Neural cell (in vitro differentiated cells): ENCODE measurements around the gene KCTD12. TPM values are rescaled to one million over a fixed set of nuclear protein-coding genes. Genes with fewer than 3 reads are reported as not detected.
A peak's percentile ranks its signal among the peaks of the same experiment; 100 is the strongest.
"Not testable (repeated sequence)": the region's sequence is repeated elsewhere in the genome, so short reads cannot be mapped to it uniquely, and the experiment has no call there.

Experiments used
- H2AFZ ChIP-seq: fragments of 200-600, 300-800 bp; sonication (generic), shearing (Covaris generic); 2 replicates; pipeline ENCODE4 v1.6.0; 2014; ENCODE audit warnings: low read depth, mild to moderate bottlenecking, antibody characterized with exemption, low read length, moderate library complexity
- H3F3A ChIP-seq: fragments of 200-600 bp; shearing (Covaris generic); 2 replicates; pipeline ENCODE4 v1.6.1; 2016; ENCODE audit warnings: mild to moderate bottlenecking, moderate library complexity, mixed read lengths, antibody characterized with exemption, low read length; ENCODE audit not compliant: insufficient read depth, poor library complexity, severe bottlenecking
- H3K27ac ChIP-seq: fragments of 200-600, 300-800 bp; sonication (generic), shearing (Covaris generic); 2 replicates; pipeline ENCODE4 v1.5.1; 2014; ENCODE audit warnings: mild to moderate bottlenecking, low read length, moderate library complexity
- H3K27me3 ChIP-seq: fragments of 300-800, 200-600 bp; sonication (generic), shearing (Covaris generic); 2 replicates; pipeline ENCODE4 v1.6.0; 2014; ENCODE audit warnings: mild to moderate bottlenecking, low read depth, low read length, moderate library complexity; ENCODE audit not compliant: insufficient read depth
- H3K36me3 ChIP-seq: fragments of 300-800, 200-600 bp; sonication (generic), shearing (Covaris generic); 2 replicates; pipeline ENCODE4 v1.5.1; 2014; ENCODE audit warnings: mild to moderate bottlenecking, antibody characterized with exemption, low read length, moderate library complexity; ENCODE audit not compliant: insufficient read depth
- H3K4me2 ChIP-seq: fragments of 300-800, 200-600 bp; sonication (generic), shearing (Covaris generic); 2 replicates; pipeline ENCODE4 v1.6.0; 2014; ENCODE audit warnings: mild to moderate bottlenecking, low read length
- H3K4me3 ChIP-seq: fragments of 300-800, 200-600 bp; sonication (generic), shearing (Covaris generic); 2 replicates; pipeline ENCODE4 v1.5.1; 2014; ENCODE audit warnings: mild to moderate bottlenecking, low read length, moderate library complexity
- H3K79me2 ChIP-seq: fragments of 200-600 bp; shearing (Covaris generic); replicated peaks from 2 replicates; pipeline ENCODE4 v1.6.0; 2014; ENCODE audit warnings: mild to moderate bottlenecking, low read length, moderate library complexity; ENCODE audit not compliant: insufficient read depth
- H3K9ac ChIP-seq: fragments of 300-800, 200-600 bp; sonication (generic), shearing (Covaris generic); 2 replicates; pipeline ENCODE4 v1.6.1; 2016; ENCODE audit warnings: mild to moderate bottlenecking, low read length, mixed read lengths
- H3K9me2 ChIP-seq: fragments of 200-600 bp; shearing (Covaris generic); 2 replicates; pipeline ENCODE4 v1.6.1; 2016; ENCODE audit warnings: mild to moderate bottlenecking, low read length, mixed read lengths; ENCODE audit not compliant: insufficient read depth
- H3K9me3 ChIP-seq: fragments of 200-600, 300-800 bp; sonication (generic), shearing (Covaris generic); 2 replicates; pipeline ENCODE4 v1.6.1; 2016; ENCODE audit warnings: mild to moderate bottlenecking, mixed run types, low read length, moderate library complexity, mixed read lengths
- H4K20me1 ChIP-seq: fragments of 200-600 bp; shearing (Covaris generic); 2 replicates; pipeline ENCODE4 v1.6.1; 2016; ENCODE audit warnings: mild to moderate bottlenecking, mixed run types; ENCODE audit not compliant: insufficient read depth
- CTCF ChIP-seq: fragments of 450-650 bp; IDR thresholded peaks from 2 replicates; pipeline ENCODE4 v1.5.1; 2014; ENCODE audit warnings: antibody characterized with exemption, mild to moderate bottlenecking, moderate library complexity; ENCODE audit not compliant: poor library complexity, severe bottlenecking
- EP300 ChIP-seq: fragments of 450-650 bp; conservative IDR thresholded peaks from 2 replicates; pipeline ENCODE4 v1.6.1; 2014; ENCODE audit warnings: antibody characterized with exemption, mild to moderate bottlenecking, moderate library complexity; ENCODE audit not compliant: poor library complexity, severe bottlenecking
- EZH2 ChIP-seq: fragments of 200-600, 300-800 bp; shearing (Covaris generic), sonication (generic); IDR thresholded peaks from 2 replicates; pipeline ENCODE4 v1.6.1; 2014; ENCODE audit warnings: antibody characterized with exemption, low read length, borderline replicate concordance, mild to moderate bottlenecking; ENCODE audit not compliant: insufficient read depth, poor library complexity, severe bottlenecking
- MXI1 ChIP-seq: fragments of 450-650 bp; conservative IDR thresholded peaks from 2 replicates; pipeline ENCODE4 v1.6.1; 2014; ENCODE audit warnings: antibody characterized with exemption, mild to moderate bottlenecking; ENCODE audit not compliant: poor library complexity, severe bottlenecking
- POLR2AphosphoS5 ChIP-seq: IDR thresholded peaks from 2 replicates; pipeline ENCODE4 v1.6.1; 2012
- RAD21 ChIP-seq: fragments of 450-650 bp; conservative IDR thresholded peaks from 2 replicates; pipeline ENCODE4 v1.6.1; 2014; ENCODE audit warnings: antibody characterized with exemption, mild to moderate bottlenecking, moderate library complexity
- REST ChIP-seq: IDR thresholded peaks from 2 replicates; pipeline ENCODE4 v1.6.1; 2012; ENCODE audit warnings: borderline replicate concordance
- SMC3 ChIP-seq: fragments of 450-650 bp; conservative IDR thresholded peaks from 2 replicates; pipeline ENCODE4 v1.6.1; 2014; ENCODE audit warnings: antibody characterized with exemption, mild to moderate bottlenecking, moderate library complexity; ENCODE audit not compliant: poor library complexity
- TAF1 ChIP-seq: IDR thresholded peaks from 2 replicates; pipeline ENCODE4 v1.6.1; 2012; ENCODE audit warnings: low read depth
- polyA plus RNA-seq: library from polyadenylated mRNA; depleted of rRNA; stranded (reverse); fragments of >200 nt; gene quantifications from 2 replicates; pipeline ENCODE4 v1.2.3, GENCODE V29; 2014

Gene KCTD12
- polyA plus RNA-seq, 1 donor from 2014 or later: 2.7 TPM

GRCh38 chr13:76904507-76904906 lies 18.3 kb upstream of the KCTD12 start:
- H3K4me2 ChIP-seq: no peak overlapping the region
- no peaks in the 10 kb centered on the region for H4K20me1 ChIP-seq
- H2AFZ ChIP-seq: no peak overlapping the region
- no peaks in the 10 kb centered on the region for H3F3A ChIP-seq
- no peak for TF ChIP-seq EP300
- TF ChIP-seq CTCF: no peak
- no peak for TF ChIP-seq POLR2AphosphoS5
- no peak for TF ChIP-seq EZH2
- no peak for TF ChIP-seq RAD21
- no peak for TF ChIP-seq REST
- TF ChIP-seq MXI1: no peak
- no peak for TF ChIP-seq TAF1
- no peak for TF ChIP-seq SMC3
- no peaks in the 10 kb centered on the region for H3K9me3 ChIP-seq
- H3K9ac ChIP-seq: no peak overlapping the region
- no peak overlapping the region for H3K4me3 ChIP-seq
- H3K36me3 ChIP-seq: no peaks in the 10 kb centered on the region
- no peak overlapping the region for H3K27ac ChIP-seq
- H3K9me2 ChIP-seq: no peaks in the 10 kb centered on the region
- no peaks in the 10 kb centered on the region for H3K27me3 ChIP-seq
- no peaks in the 10 kb centered on the region for H3K79me2 ChIP-seq

- Histone ChIP-seq H3K9ac (no peak overlapping the region), H3K27ac (no peak overlapping the region), H2AFZ (no peak overlapping the region), H3K27me3 (no peaks in the 10 kb centered on the region), H4K20me1 (no peaks in the 10 kb centered on the region), H3K9me3 (no peaks in the 10 kb centered on the region), H3K9me2 (no peaks in the 10 kb centered on the region), H3K4me3 (no peak overlapping the region), H3K36me3 (no peaks in the 10 kb centered on the region), H3K79me2 (no peaks in the 10 kb centered on the region), H3F3A (no peaks in the 10 kb centered on the region), H3K4me2 (no peak overlapping the region)
- no peak for TF ChIP-seq EZH2
- TF ChIP-seq TAF1: no peak
- TF ChIP-seq EP300: no peak
- peak; percentile 96 for TF ChIP-seq SMC3
- peak; percentile 98 for TF ChIP-seq RAD21
- no peak for TF ChIP-seq POLR2AphosphoS5
- peak; percentile 96 for TF ChIP-seq CTCF
Observed at GRCh38 chr13:76903544-76904162, 17.4 kb upstream of the KCTD12 start.

DNA sequence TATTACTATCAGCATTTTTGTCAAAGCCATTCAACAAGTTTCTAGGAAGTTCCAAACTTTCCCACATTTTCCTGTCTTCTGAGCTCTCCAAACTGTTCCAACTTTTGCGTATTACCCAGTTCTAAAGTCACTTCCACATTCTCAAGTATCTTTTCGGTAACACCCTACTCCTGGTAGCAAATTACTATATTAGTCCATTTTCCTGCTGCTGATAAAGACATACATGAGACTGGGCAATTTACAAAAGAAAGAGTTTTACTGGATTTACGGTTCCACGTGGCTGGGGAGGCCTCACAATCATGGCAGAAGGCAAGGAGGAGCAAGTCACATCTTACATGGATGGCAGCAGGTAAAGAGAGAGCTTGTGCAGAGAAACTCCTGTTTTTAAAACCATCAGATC lies 12.9 kb upstream of the KCTD12 start:
- not testable (repeated sequence) for H3K27ac ChIP-seq, H3K79me2 ChIP-seq, H3F3A ChIP-seq, H4K20me1 ChIP-seq, H3K4me2 ChIP-seq, H3K36me3 ChIP-seq, H3K9ac ChIP-seq, H2AFZ ChIP-seq, H3K9me3 ChIP-seq, H3K27me3 ChIP-seq, H3K9me2 ChIP-seq, H3K4me3 ChIP-seq

- not testable (repeated sequence) for H3K27ac ChIP-seq, H3K9me3 ChIP-seq, H3K79me2 ChIP-seq, H4K20me1 ChIP-seq, H3F3A ChIP-seq, H2AFZ ChIP-seq, H3K36me3 ChIP-seq, H3K4me3 ChIP-seq, H3K27me3 ChIP-seq, H3K4me2 ChIP-seq, H3K9me2 ChIP-seq, H3K9ac ChIP-seq
Observed at GRCh38 chr13:76897171-76897570, 11.0 kb upstream of the KCTD12 start.
